Fibroblast of lung (primary cell): ENCODE results near the gene COG4. TPM values are rescaled to one million over a fixed set of nuclear protein-coding genes. Genes with fewer than 3 reads are reported as not detected.

Experiments used
- DNase-seq, 2 donors: peaks; one replicate each; pipeline versions ENCODE4 v3.0.0 to v3.0.0-alpha.2; 2010; ENCODE audit warnings: low read depth in 2 of 2
- H2AFZ ChIP-seq: 2 replicates; pipeline ENCODE4 v1.5.1; 2012; ENCODE audit warnings: low read length, control low read depth, inconsistent platforms
- H3K27ac ChIP-seq: 2 replicates; pipeline ENCODE4 v1.5.1; 2011; ENCODE audit warnings: low read length, control low read depth; ENCODE audit not compliant: insufficient read depth
- H3K27me3 ChIP-seq: 2 replicates; pipeline ENCODE4 v1.5.1; 2011; ENCODE audit warnings: mild to moderate bottlenecking, low read length; ENCODE audit not compliant: control insufficient read depth, insufficient read depth
- H3K36me3 ChIP-seq: 2 replicates; pipeline ENCODE4 v1.5.1; 2011; ENCODE audit warnings: low read length; ENCODE audit not compliant: control insufficient read depth, insufficient read depth
- H3K4me1 ChIP-seq: 2 replicates; pipeline ENCODE4 v1.5.1; 2011; ENCODE audit warnings: low read length; ENCODE audit not compliant: control insufficient read depth, insufficient read depth; ENCODE audit errors: extremely low read depth
- H3K4me2 ChIP-seq: 2 replicates; pipeline ENCODE4 v1.5.1; 2011; ENCODE audit warnings: low read length, control low read depth; ENCODE audit not compliant: insufficient read depth; ENCODE audit errors: extremely low read depth
- H3K4me3 ChIP-seq, 4 experiments: fragments of 200-600 bp in 1 of 4; sonication (generic) in 1 of 4; replicated peaks in 1 of 4; 2 replicates each; pipeline ENCODE4 v1.5.1; 2011 to 2016; ENCODE audit warnings: low read length in 4 of 4, low read depth in 3 of 4, mild to moderate bottlenecking in 3 of 4, control low read depth in 2 of 4, inconsistent platforms in 1 of 4, mixed read lengths in 1 of 4; ENCODE audit not compliant: insufficient read depth in 1 of 4; ENCODE audit errors: control extremely low read depth in 1 of 4
- H3K79me2 ChIP-seq: 2 replicates; pipeline ENCODE4 v1.5.1; 2012; ENCODE audit warnings: mild to moderate bottlenecking, low read length, inconsistent platforms; ENCODE audit not compliant: control insufficient read depth, insufficient read depth
- H3K9ac ChIP-seq: 2 replicates; pipeline ENCODE4 v1.5.1; 2011; ENCODE audit warnings: mild to moderate bottlenecking, low read length, control low read depth; ENCODE audit not compliant: insufficient read depth
- H3K9me3 ChIP-seq: 2 replicates; pipeline ENCODE4 v1.5.1; 2012; ENCODE audit warnings: low read depth, low read length; ENCODE audit not compliant: control insufficient read depth, insufficient read depth
- H4K20me1 ChIP-seq: 2 replicates; pipeline ENCODE4 v1.5.1; 2011; ENCODE audit warnings: low read length; ENCODE audit not compliant: control insufficient read depth, insufficient read depth; ENCODE audit errors: extremely low read depth
- EZH2 ChIP-seq: IDR thresholded peaks from 2 replicates; pipeline ENCODE4 v1.5.1; 2012; ENCODE audit warnings: low read length, control low read depth, mild to moderate bottlenecking; ENCODE audit errors: missing control alignments
- polyA plus RNA-seq, 2 donors: library from polyadenylated mRNA; depleted of rRNA in 1 of 2; stranded (reverse) in 1 of 2; unstranded in 1 of 2; fragments of >200 nt; gene quantifications; 2 replicates each; pipeline ENCODE4 v1.2.1, GENCODE V29; 2011 to 2012; ENCODE audit warnings: missing spikeins in 1 of 2
- total RNA-seq: library from RNA; depleted of rRNA; stranded (reverse); fragments of >200 nt; gene quantifications from 2 replicates; pipeline ENCODE4 v1.2.1, GENCODE V29; 2014
- TF ChIP-seq, protein P1 (sequence below), 2 donors: IDR thresholded peaks in 1 of 2; conservative IDR thresholded peaks in 1 of 2; 1 replicate in 1 of 2; 2 replicates in 1 of 2; pipeline ENCODE4 v1.5.1; 2011 to 2012; ENCODE audit warnings: low read length in 2 of 2, control low read depth in 1 of 2, inconsistent platforms in 1 of 2, low read depth in 1 of 2, mild to moderate bottlenecking in 1 of 2

Gene COG4
- total and polyA plus RNA-seq, 2 donors (not counting 1 experiment from before 2014, with no cell fraction given): 36.2 to 117 TPM

DNA sequence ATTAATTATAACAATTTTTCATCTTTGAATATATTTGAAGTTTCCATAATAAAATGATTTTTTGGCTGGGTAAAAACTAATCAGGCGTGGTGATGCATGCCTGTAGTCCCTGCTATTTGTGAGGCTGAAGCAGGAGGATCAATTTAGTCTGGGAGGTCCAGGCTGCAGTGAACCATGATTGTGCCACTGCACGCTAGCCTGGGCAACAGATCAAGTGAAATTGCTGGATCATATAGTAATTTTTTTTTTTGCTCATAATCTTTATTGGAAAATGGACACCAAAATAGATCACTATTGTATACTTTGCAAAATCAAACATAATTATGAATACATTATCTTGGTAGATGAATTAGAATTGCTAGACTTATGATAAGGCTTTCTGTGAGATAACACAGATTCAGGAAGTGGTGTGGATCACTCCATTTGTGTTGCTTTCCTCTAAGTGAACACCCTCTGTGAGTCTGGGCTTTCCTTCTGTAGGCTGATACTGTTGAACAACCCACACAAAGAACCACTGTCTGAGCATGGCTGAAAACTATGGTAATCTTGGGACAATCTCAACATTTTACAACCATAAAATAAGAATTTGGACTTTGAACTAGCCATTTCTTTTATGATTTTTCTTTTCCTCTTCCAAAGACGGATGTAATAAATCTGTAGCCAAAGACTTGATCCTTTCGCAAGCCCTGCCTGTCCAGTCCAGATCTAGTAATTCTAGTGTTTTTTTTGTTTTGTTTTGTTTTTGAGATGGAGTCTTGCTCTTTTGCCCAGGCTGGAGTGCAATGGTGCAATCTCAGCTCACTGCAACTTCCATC, 78.9 kb downstream of the COG4 start:
- H3K36me3 ChIP-seq: no peaks in the 10 kb centered on the region
- no peak overlapping the region for H3K9ac ChIP-seq
- no peaks in the 10 kb centered on the region for H3K79me2 ChIP-seq
- no peaks in the 10 kb centered on the region for H4K20me1 ChIP-seq
- no peaks in the 10 kb centered on the region for H3K9me3 ChIP-seq
- H3K4me1 ChIP-seq: no peaks in the 10 kb centered on the region
- H3K4me2 ChIP-seq: no peak overlapping the region
- no peak overlapping the region for H2AFZ ChIP-seq
- TF ChIP-seq, protein P1, sequence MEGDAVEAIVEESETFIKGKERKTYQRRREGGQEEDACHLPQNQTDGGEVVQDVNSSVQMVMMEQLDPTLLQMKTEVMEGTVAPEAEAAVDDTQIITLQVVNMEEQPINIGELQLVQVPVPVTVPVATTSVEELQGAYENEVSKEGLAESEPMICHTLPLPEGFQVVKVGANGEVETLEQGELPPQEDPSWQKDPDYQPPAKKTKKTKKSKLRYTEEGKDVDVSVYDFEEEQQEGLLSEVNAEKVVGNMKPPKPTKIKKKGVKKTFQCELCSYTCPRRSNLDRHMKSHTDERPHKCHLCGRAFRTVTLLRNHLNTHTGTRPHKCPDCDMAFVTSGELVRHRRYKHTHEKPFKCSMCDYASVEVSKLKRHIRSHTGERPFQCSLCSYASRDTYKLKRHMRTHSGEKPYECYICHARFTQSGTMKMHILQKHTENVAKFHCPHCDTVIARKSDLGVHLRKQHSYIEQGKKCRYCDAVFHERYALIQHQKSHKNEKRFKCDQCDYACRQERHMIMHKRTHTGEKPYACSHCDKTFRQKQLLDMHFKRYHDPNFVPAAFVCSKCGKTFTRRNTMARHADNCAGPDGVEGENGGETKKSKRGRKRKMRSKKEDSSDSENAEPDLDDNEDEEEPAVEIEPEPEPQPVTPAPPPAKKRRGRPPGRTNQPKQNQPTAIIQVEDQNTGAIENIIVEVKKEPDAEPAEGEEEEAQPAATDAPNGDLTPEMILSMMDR (conservative IDR thresholded peaks at IDR 0.05 in 1 of 2, IDR thresholded peaks at IDR 0.05 in 1 of 2; ENCODE audit: low read depth in 1 of 2, low read length in 2 of 2): no peak
- TF ChIP-seq EZH2: no peak
- no peak for DNase-seq
- no peak overlapping the region for H3K4me3 ChIP-seq
- no peaks in the 10 kb centered on the region for H3K27me3 ChIP-seq
- no peak overlapping the region for H3K27ac ChIP-seq

DNA sequence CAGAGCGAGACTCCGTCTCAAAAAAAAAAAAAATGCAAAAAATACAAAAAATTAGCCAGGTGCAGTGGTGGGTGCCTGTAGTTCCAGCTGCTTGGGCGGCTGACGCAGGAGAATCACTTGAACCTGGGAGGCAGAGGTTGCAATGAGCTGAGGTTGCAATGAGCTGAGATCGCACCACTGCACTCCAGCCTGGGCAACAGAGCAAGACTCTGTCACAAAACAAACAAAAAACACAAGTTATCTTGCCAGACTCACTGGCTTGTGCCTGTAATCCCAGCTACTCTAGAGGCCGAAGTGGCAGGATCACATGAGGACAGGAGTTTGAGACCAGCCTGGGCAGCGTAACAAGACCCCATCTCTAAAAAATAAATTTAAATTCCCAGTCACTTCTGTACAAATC, 81.0 kb downstream of the COG4 start:
- Histone ChIP-seq H3K4me1 (peaks cover 7% of the 10 kb centered on the region), H3K4me2 (no peak overlapping the region), H3K79me2 (peaks cover 6% of the 10 kb centered on the region), H3K27me3 (no peaks in the 10 kb centered on the region), H3K36me3 (no peaks in the 10 kb centered on the region), H3K9me3 (no peaks in the 10 kb centered on the region), H2AFZ (no peak overlapping the region), H4K20me1 (no peaks in the 10 kb centered on the region), H3K4me3 (no peak overlapping the region), H3K9ac (no peak overlapping the region), H3K27ac (no peak overlapping the region)
- no peak for DNase-seq
- no peak for TF ChIP-seq EZH2
- TF ChIP-seq, protein P1 (conservative IDR thresholded peaks at IDR 0.05 in 1 of 2, IDR thresholded peaks at IDR 0.05 in 1 of 2; ENCODE audit: low read depth in 1 of 2, low read length in 2 of 2): no peak

DNA sequence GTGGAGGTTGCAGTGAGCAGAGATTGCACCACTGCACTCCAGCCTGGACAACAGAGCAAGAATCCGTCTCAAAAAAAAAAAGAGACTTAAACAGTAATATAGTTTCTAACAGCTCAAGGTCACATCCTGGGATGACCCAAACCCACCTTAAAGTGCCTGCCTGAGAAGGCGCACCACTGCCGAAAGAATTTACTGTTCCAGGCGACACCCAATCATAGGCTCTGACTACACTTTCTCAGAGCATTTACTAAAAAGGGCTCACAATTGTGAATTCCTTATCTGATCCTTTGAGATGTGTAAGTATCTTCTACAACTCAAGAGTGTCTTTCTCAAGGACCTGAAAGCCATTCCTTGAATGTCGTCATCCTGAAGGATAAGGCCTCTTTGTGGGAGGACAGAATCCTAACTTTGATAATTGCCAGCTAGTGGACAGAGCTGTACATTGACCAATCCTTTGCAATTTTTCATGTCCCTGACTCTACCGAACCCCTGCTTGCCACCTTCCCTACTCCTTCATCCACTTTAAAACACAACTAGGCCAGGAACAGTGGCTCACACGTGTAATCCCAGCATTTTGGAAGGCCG, 81.9 kb downstream of the COG4 start:
- no peak for DNase-seq
- TF ChIP-seq EZH2: no peak
- TF ChIP-seq, protein P1 (conservative IDR thresholded peaks at IDR 0.05 in 1 of 2, IDR thresholded peaks at IDR 0.05 in 1 of 2; ENCODE audit: low read depth in 1 of 2, low read length in 2 of 2): no peak

More for the DNA sequence above, 81.9 kb downstream of the COG4 start:
- H4K20me1 ChIP-seq: no peaks in the 10 kb centered on the region
- H3K79me2 ChIP-seq: peaks cover 9% of the 10 kb centered on the region
- no peak overlapping the region for H3K27ac ChIP-seq
- H3K4me2 ChIP-seq: no peak overlapping the region
- peaks cover 14% of the 10 kb centered on the region for H3K4me1 ChIP-seq
- no peaks in the 10 kb centered on the region for H3K9me3 ChIP-seq
- no peak overlapping the region for H2AFZ ChIP-seq
- H3K36me3 ChIP-seq: no peaks in the 10 kb centered on the region
- H3K27me3 ChIP-seq: no peaks in the 10 kb centered on the region
- H3K4me3 ChIP-seq: no peak overlapping the region
- no peak overlapping the region for H3K9ac ChIP-seq
